Ascending aorta (tissue), 2 donors: ENCODE data around the gene KCNJ16. TPM values are rescaled to one million over a fixed set of nuclear protein-coding genes. Genes with fewer than 3 reads are reported as not detected.

Source experiments
- DNase-seq, 2 donors: peaks; one replicate each; pipeline ENCODE4 v3.0.0-alpha.2; 2019; ENCODE audit warnings: low spot score in 2 of 2
- H3K27ac ChIP-seq, 2 donors: fragments of 200-600 bp; sonication (generic); one replicate each; pipeline ENCODE4 v1.5.1; 2016 to 2017; ENCODE audit warnings: mild to moderate bottlenecking in 1 of 2
- H3K27me3 ChIP-seq: fragments of 200-600 bp; sonication (generic); one replicate; pipeline ENCODE4 v1.5.1; 2017
- H3K36me3 ChIP-seq, 2 donors: fragments of 200-600 bp; sonication (generic); one replicate each; pipeline ENCODE4 v1.5.1; 2016
- H3K4me1 ChIP-seq, 2 donors: fragments of 200-600 bp; sonication (generic); one replicate each; pipeline ENCODE4 v1.5.1; 2016 to 2017; ENCODE audit warnings: mild to moderate bottlenecking in 1 of 2
- H3K4me3 ChIP-seq, 2 donors: fragments of 200-600 bp; sonication (generic); one replicate each; pipeline ENCODE4 v1.5.1; 2016 to 2017; ENCODE audit warnings: mild to moderate bottlenecking in 1 of 2
- H3K9me3 ChIP-seq, 2 donors: fragments of 200-600 bp; sonication (generic); one replicate each; pipeline ENCODE4 v1.5.1; 2016
- intact Hi-C: fragments of 100-400 bp; cut with DNase I; formaldehyde crosslinking; loops from one replicate; pipeline ENCODE4 v1.15.1; 2023
- total RNA-seq: library from RNA; depleted of rRNA; stranded (reverse); fragments of >200 nt; gene quantifications from one replicate; pipeline ENCODE4 v1.1.0, GENCODE V29; 2016
- TF ChIP-seq, protein P1 (sequence below), 3 experiments: fragments of 200-600 bp in 2 of 3; fragments of 450-650 bp in 1 of 3; sonication (generic) in 2 of 3; IDR thresholded peaks; one replicate each; pipeline ENCODE4 v1.5.1; 2016 to 2019; ENCODE audit warnings: antibody characterized with exemption in 3 of 3, mild to moderate bottlenecking in 1 of 3, moderate library complexity in 1 of 3

Gene KCNJ16
- total RNA-seq, 1 donor from 2014 or later: not detected

DNA sequence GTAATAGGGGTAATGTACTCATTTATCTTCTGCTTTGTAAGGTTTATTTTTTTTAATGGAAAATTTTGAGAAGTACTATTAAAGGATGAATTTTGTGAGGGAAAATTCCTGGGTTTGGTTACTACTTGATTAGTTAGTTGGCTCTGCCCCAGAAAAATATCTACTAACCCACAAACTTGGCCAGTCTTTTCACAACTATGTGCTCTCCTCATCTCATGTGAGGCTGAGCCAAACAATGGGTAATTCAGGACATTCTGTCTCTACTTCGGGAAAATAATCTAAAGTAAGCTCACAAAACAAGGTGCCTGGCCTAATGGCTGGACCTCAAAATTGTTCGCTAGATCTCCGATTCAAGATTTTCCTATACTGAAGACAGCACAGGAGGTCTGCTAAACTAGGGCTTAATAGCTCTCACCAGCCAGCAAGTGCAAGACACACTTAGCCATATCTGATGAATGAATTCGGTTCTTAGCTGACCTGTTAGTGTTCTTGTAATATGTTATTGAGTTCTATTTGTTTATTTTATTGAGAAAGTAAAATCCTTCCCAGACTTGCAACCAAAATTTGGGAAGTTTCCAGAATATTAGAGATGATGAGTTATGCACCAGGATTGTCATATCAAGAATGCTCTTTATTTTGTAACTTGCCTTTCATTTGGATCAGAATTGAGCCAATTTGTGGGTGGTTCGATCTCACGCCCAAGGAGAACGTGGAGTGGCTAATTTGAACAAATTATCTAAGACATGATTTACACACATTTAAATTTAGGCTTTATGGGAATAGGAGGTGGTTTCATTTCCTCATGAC is 5.7 kb downstream of the KCNJ16 start:
- no peaks in the 10 kb centered on the region for H3K9me3 ChIP-seq
- TF ChIP-seq, protein P1, sequence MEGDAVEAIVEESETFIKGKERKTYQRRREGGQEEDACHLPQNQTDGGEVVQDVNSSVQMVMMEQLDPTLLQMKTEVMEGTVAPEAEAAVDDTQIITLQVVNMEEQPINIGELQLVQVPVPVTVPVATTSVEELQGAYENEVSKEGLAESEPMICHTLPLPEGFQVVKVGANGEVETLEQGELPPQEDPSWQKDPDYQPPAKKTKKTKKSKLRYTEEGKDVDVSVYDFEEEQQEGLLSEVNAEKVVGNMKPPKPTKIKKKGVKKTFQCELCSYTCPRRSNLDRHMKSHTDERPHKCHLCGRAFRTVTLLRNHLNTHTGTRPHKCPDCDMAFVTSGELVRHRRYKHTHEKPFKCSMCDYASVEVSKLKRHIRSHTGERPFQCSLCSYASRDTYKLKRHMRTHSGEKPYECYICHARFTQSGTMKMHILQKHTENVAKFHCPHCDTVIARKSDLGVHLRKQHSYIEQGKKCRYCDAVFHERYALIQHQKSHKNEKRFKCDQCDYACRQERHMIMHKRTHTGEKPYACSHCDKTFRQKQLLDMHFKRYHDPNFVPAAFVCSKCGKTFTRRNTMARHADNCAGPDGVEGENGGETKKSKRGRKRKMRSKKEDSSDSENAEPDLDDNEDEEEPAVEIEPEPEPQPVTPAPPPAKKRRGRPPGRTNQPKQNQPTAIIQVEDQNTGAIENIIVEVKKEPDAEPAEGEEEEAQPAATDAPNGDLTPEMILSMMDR (IDR thresholded peaks at IDR 0.05): no peak
- H3K4me3 ChIP-seq: no peak overlapping the region
- H3K36me3 ChIP-seq: no peaks in the 10 kb centered on the region
- H3K4me1 ChIP-seq: no peaks in the 10 kb centered on the region
- intact Hi-C loops: no loop called here
- no peak overlapping the region for H3K27ac ChIP-seq
- H3K27me3 ChIP-seq: no peaks in the 10 kb centered on the region
- DNase-seq: no peak

DNA sequence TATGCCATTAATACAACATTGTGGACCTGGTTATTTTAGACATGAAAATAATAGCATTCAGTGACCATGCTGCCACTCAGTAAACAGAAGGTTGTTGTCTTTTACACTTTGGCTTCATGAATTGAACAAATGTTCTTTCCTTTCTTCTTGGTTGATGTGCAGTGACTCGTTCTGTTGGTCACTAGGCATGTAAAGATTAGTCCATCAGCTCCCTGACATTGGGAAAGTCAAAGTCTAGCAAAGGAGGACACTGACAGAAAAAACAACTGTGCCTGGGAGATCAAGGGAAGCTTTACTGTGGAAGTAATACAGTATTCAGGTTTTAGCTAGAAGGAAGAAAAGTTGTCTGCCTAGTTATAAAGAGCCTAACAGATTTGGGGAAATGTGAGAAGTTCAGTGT is 6.9 kb downstream of the KCNJ16 start:
- TF ChIP-seq, protein P1 (IDR thresholded peaks at IDR 0.05): no peak
- Histone ChIP-seq H3K4me1 (no peaks in the 10 kb centered on the region), H3K36me3 (no peaks in the 10 kb centered on the region), H3K27ac (no peak overlapping the region), H3K27me3 (no peaks in the 10 kb centered on the region), H3K4me3 (no peak overlapping the region), H3K9me3 (no peaks in the 10 kb centered on the region)
- intact Hi-C loops: no loop called here
- no peak for DNase-seq

DNA sequence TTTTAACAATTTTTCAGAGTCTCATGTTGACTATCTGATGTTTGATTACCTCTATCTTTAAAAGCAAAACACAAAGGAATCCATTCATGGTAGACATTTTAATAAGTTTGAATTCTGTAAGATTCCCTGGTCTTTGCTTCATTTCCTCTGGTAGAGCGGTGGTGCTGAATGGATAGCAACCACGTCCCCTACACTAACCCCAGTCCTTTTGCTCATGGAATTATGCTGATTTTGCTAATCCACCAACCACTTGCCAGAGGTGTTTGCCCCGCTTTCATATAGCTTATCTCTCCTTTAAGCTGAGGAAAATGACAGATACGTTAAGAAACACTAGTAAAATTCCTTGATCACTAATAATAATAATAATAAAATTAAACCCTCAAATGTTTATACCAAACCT is 9.5 kb downstream of the KCNJ16 start:
- no peaks in the 10 kb centered on the region for H3K4me1 ChIP-seq
- H3K4me3 ChIP-seq: no peak overlapping the region
- no peaks in the 10 kb centered on the region for H3K27me3 ChIP-seq
- intact Hi-C loops: no loop called here
- no peaks in the 10 kb centered on the region for H3K36me3 ChIP-seq
- no peak for DNase-seq
- TF ChIP-seq, protein P1 (IDR thresholded peaks at IDR 0.05): no peak
- no peaks in the 10 kb centered on the region for H3K9me3 ChIP-seq
- no peak overlapping the region for H3K27ac ChIP-seq

DNA sequence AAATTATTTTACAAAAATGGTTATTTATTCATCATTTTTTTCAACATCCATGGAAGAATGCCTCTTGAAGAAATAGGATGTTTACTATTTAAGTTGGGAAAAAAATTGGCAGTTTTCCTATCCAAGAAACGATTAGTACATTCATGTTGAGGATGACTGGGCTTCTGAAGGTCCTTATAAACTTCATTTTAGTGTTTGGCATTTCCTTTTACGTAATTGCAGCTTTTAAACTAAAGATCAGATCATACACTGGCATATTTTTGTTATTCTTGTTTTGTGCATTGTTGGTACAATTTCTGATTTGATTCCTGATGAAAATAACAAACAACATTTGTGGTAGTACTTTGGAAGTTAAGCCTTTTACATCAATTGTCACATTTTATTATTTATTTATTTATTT is 11.5 kb downstream of the KCNJ16 start:
- Histone ChIP-seq H3K9me3 (no peaks in the 10 kb centered on the region), H3K4me3 (no peak overlapping the region), H3K27me3 (no peaks in the 10 kb centered on the region), H3K4me1 (no peaks in the 10 kb centered on the region), H3K27ac (no peak overlapping the region), H3K36me3 (no peaks in the 10 kb centered on the region)
- TF ChIP-seq, protein P1 (IDR thresholded peaks at IDR 0.05): no peak
- DNase-seq: no peak
- intact Hi-C loops: no loop called here

DNA sequence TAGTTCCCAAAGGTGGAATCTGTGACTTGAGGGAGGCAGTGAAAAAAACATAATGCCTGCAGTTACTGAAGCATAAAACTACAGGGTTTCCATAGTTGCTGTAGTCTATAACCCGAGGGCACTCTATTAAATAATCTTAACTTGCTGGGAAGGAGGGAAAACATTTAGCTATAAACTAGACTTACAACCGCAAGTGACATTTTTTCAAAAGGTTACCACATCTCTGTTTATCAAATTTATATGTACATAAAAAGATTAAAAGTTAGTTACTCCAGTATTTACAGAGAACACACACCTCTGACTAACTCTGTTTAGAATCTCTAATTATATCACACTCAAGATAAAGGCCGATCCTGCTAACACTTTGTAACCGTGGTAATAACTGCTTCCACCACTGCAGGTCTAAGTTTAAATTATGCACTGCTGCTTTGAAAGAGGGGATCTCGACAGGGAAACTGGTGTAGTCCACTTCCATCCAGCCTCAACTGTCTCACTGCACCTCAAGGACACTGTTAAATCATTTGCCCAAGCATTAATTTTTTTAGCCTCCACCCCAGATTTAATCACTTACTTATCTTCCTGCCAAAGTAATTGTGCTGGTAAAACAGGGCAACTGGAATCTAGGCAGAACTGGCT is 14.6 kb downstream of the KCNJ16 start:
- Histone ChIP-seq H3K4me3 (no peak overlapping the region), H3K27me3 (no peaks in the 10 kb centered on the region), H3K36me3 (no peaks in the 10 kb centered on the region), H3K9me3 (no peaks in the 10 kb centered on the region), H3K4me1 (no peaks in the 10 kb centered on the region), H3K27ac (no peak overlapping the region)
- no peak for DNase-seq
- intact Hi-C loops: no loop called here
- TF ChIP-seq, protein P1 (IDR thresholded peaks at IDR 0.05): no peak
